K562 (cell line): ENCODE measurements around the gene NT5C. TPM values are rescaled to one million over a fixed set of nuclear protein-coding genes. Genes with fewer than 3 reads are reported as not detected.

Source experiments
- ARID4B ChIP-seq: sonication (generic); formaldehyde crosslinking; IDR thresholded peaks from 2 replicates; pipeline ENCODE4 v1.8.0; 2022; ENCODE audit warnings: mild to moderate bottlenecking, missing genetic modification reagents
- BMI1 ChIP-seq: fragments of 150-350 bp; IDR thresholded peaks from 2 replicates; pipeline ENCODE4 v1.6.1; 2014; ENCODE audit warnings: low read length
- CREB3L1 ChIP-seq: fragments of 450-650 bp; IDR thresholded peaks from 2 replicates; pipeline ENCODE4 v1.6.1; 2014; ENCODE audit warnings: low read depth, mild to moderate bottlenecking, moderate library complexity, borderline replicate concordance
- MAFG ChIP-seq: fragments of 450-650 bp; conservative IDR thresholded peaks from 2 replicates; pipeline ENCODE4 v1.6.1; 2016; ENCODE audit warnings: missing genetic modification characterization, missing compliant biosample characterization
- MAX ChIP-seq: sonication (generic); formaldehyde crosslinking; IDR thresholded peaks from 2 replicates; pipeline ENCODE4 v1.9.0; 2022; ENCODE audit warnings: mild to moderate bottlenecking, missing genetic modification reagents
- POLR2AphosphoS5 ChIP-seq: IDR thresholded peaks from 2 replicates; pipeline ENCODE4 v1.6.1; 2011; ENCODE audit warnings: mild to moderate bottlenecking, low read depth, low read length, moderate library complexity; ENCODE audit not compliant: control insufficient read depth, insufficient read depth
- POU5F1 ChIP-seq: fragments of 150-350 bp; IDR thresholded peaks from 2 replicates; pipeline ENCODE4 v1.6.1; 2014; ENCODE audit warnings: borderline replicate concordance, low read length, low read depth, mild to moderate bottlenecking; ENCODE audit not compliant: partially characterized antibody
- RBFOX2 ChIP-seq: fragments of 200-400 bp; formaldehyde crosslinking; IDR thresholded peaks from 2 replicates; pipeline ENCODE4 v1.6.1; 2017; ENCODE audit warnings: low read depth, mild to moderate bottlenecking, low read length, moderate library complexity
- SIN3A ChIP-seq, 2 experiments: fragments of 150-350 bp in 1 of 2; IDR thresholded peaks; 2 replicates each; pipeline ENCODE4 v1.6.1; 2011 to 2016; ENCODE audit warnings: borderline replicate concordance in 2 of 2, low read depth in 2 of 2, low read length in 2 of 2, mild to moderate bottlenecking in 2 of 2, moderate library complexity in 2 of 2; ENCODE audit not compliant: control insufficient read depth in 1 of 2
- SP2 ChIP-seq: IDR thresholded peaks from 2 replicates; pipeline ENCODE4 v1.6.1; 2011; ENCODE audit warnings: mild to moderate bottlenecking, low read depth, low read length, moderate library complexity; ENCODE audit not compliant: poor library complexity, severe bottlenecking; ENCODE audit errors: extremely low read depth
- TFAP4 ChIP-seq: sonication (generic); formaldehyde crosslinking; IDR thresholded peaks from 2 replicates; pipeline ENCODE4 v1.8.0; 2022; ENCODE audit warnings: missing genetic modification reagents, mild to moderate bottlenecking, moderate library complexity, borderline replicate concordance
- TFE3 ChIP-seq: fragments of 450-650 bp; formaldehyde crosslinking; IDR thresholded peaks from 2 replicates; pipeline ENCODE4 v1.4.0; 2020; ENCODE audit warnings: mild to moderate bottlenecking, mixed read lengths
- THRAP3 ChIP-seq: fragments of 450-650 bp; IDR thresholded peaks from 2 replicates; pipeline ENCODE4 v1.6.1; 2016; ENCODE audit warnings: mild to moderate bottlenecking, inconsistent platforms, borderline replicate concordance
- ZFP30 ChIP-seq: fragments of 250-450 bp; sonication (Bioruptor Pico); IDR thresholded peaks from 2 replicates; pipeline ENCODE4 v1.8.0; 2022; ENCODE audit warnings: moderate library complexity, mild to moderate bottlenecking, inconsistent platforms, borderline replicate concordance
- ZFPM2 ChIP-seq: fragments of 250-450 bp; sonication (Bioruptor Pico); IDR thresholded peaks from 2 replicates; pipeline ENCODE4 v1.5.1; 2022; ENCODE audit warnings: mild to moderate bottlenecking
- polyA plus RNA-seq, 8 experiments: library from polyadenylated mRNA; depleted of rRNA in 4 of 8; stranded (reverse) in 5 of 8; unstranded in 3 of 8; fragments of >200 nt; fragmentation: Nextera tagmentation in 2 of 8; fragmentation: Illumina TruSeq in 1 of 8; extraction: Ambion mirVana in 2 of 8; extraction: Trizol in 1 of 8; gene quantifications; 2 replicates each; pipeline versions ENCODE4 v1.2.1 to v1.2.3, GENCODE V29; 2011 to 2014; ENCODE audit warnings: inconsistent platforms in 1 of 8, missing spikeins in 1 of 8
- total RNA-seq, 7 experiments: library from RNA; depleted of rRNA in 6 of 7; stranded (reverse); fragments of >200 nt in 6 of 7; fragmentation: Illumina TruSeq in 2 of 7; extraction: Trizol in 2 of 7; gene quantifications; 2 replicates each; pipeline versions ENCODE4 v1.2.1 to v1.2.3, GENCODE V29; 2011 to 2021; ENCODE audit warnings: low replicate concordance in 1 of 7

NT5C gene
- total and polyA plus RNA-seq, 9 of the 15 experiments (the other 6 are each of a cell fraction or from before 2014, with no cell fraction given) = 2.9 to 205 (median 45.0) TPM

GRCh38 chr17:75113798-75114551 lies 17.6 kb downstream of the NT5C start (continued):
- TF ChIP-seq TFE3 (CRISPR knock-in tag) (no peak), RBFOX2 (peak; percentile 73), MAX (CRISPR knock-in tag) (peak; percentile 35; the same call in 1 of the 2 replicates), THRAP3 (no peak), TFAP4 (CRISPR knock-in tag) (peak; percentile 83), SIN3A (IDR thresholded peaks at IDR 0.05; ENCODE audit: borderline replicate concordance in 2 of 2, control insufficient read depth in 1 of 2, low read depth in 2 of 2, low read length in 2 of 2) (0 out of 4 replicates have a peak, but pooled peaks of 1 of the 2 experiments have one; percentile 19), POLR2AphosphoS5 (peak; percentile 32; the same call in 1 of the 2 replicates), ZFP30 (CRISPR knock-in tag) (no peak), ARID4B (CRISPR knock-in tag) (no peak; the same call in 1 of the 2 replicates), BMI1 (no peak), MAFG (tag) (no peak), SP2 (no peak), POU5F1 (no peak), ZFPM2 (no peak), CREB3L1 (no peak; the same call in 1 of the 2 replicates)
